NT2/D1 (cell line): ENCODE results near the gene KPNB1.

ENCODE experiments used
- DNase-seq: peaks from one replicate; pipeline ENCODE4 v3.0.0-alpha.2; 2011; ENCODE audit warnings: low read depth, low spot score
- H3K27me3 ChIP-seq: 2 replicates; pipeline ENCODE4 v1.6.0; 2011; ENCODE audit warnings: mild to moderate bottlenecking; ENCODE audit not compliant: insufficient read length, insufficient read depth
- H3K36me3 ChIP-seq: 2 replicates; pipeline ENCODE4 v1.6.1; 2011; ENCODE audit warnings: mild to moderate bottlenecking, low read length, mixed read lengths; ENCODE audit not compliant: insufficient read depth, insufficient read length
- H3K4me1 ChIP-seq: 2 replicates; pipeline ENCODE4 v1.5.1; 2011; ENCODE audit not compliant: insufficient read depth, insufficient read length
- H3K4me3 ChIP-seq: 2 replicates; pipeline ENCODE4 v1.5.1; 2011; ENCODE audit warnings: low read depth; ENCODE audit not compliant: insufficient read length
- H3K9ac ChIP-seq: 2 replicates; pipeline ENCODE4 v1.6.0; 2011; ENCODE audit warnings: low read depth; ENCODE audit not compliant: insufficient read length
- H3K9me3 ChIP-seq: 2 replicates; pipeline ENCODE4 v1.5.1; 2011; ENCODE audit warnings: mild to moderate bottlenecking, low read length; ENCODE audit not compliant: insufficient read depth
- SUZ12 ChIP-seq: IDR thresholded peaks from 2 replicates; pipeline ENCODE4 v1.6.1; 2011; ENCODE audit not compliant: insufficient read length, insufficient read depth; ENCODE audit errors: extremely low read depth
- YY1 ChIP-seq: IDR thresholded peaks from 2 replicates; pipeline ENCODE4 v1.6.1; 2011; ENCODE audit not compliant: insufficient read length, insufficient read depth
- ZNF274 ChIP-seq: IDR thresholded peaks from 2 replicates; pipeline ENCODE4 v1.6.1; 2011; ENCODE audit warnings: mild to moderate bottlenecking, low read depth, low read length

KPNB1 gene

DNA sequence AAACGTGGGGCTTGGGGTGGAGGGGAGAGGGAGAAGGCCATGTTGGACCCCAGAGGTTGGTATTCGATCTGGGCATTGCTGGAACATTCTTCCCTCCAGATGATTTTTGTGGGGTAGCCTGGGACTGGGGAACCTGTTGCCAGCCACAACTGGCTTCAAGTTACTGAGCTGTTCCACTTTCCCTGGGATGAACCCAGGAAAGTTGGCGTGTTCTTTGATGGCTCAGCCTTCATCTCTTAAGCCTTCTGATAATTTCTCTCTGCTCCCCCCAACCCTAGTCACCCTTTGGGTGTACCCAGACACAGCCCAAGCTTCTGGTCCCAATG, 85.4 kb downstream of the KPNB1 start:
- H3K36me3 ChIP-seq = no peaks in the 10 kb centered on the region
- no peak overlapping the region for H3K9ac ChIP-seq
- no peak for DNase-seq
- H3K4me3 ChIP-seq = no peak overlapping the region
- H3K27me3 ChIP-seq = peaks cover 67% of the 10 kb centered on the region
- peaks cover 7% of the 10 kb centered on the region for H3K4me1 ChIP-seq
- H3K9me3 ChIP-seq = no peaks in the 10 kb centered on the region
- TF ChIP-seq ZNF274 (no peak), YY1 (no peak), SUZ12 (no peak)
